Ovary (tissue), 9 donors: ENCODE measurements around the gene NOS1. TPM values are rescaled to one million over a fixed set of nuclear protein-coding genes. Genes with fewer than 3 reads are reported as not detected.

Experiments used
- DNase-seq, 5 donors: peaks; one replicate each; pipeline ENCODE4 v3.0.0-alpha.2; 2019 to 2020
- H3K27ac ChIP-seq, 2 donors: fragments of 200-600 bp; one replicate each; pipeline versions ENCODE4 v1.5.1 to v1.8.0; 2019 to 2022
- H3K27me3 ChIP-seq: fragments of 200-600 bp; one replicate; pipeline ENCODE4 v1.8.0; 2022
- H3K36me3 ChIP-seq: fragments of 200-600 bp; sonication (generic); one replicate; pipeline ENCODE4 v1.5.1; 2019
- H3K4me1 ChIP-seq: one replicate; pipeline ENCODE4 v1.8.1; 2013; ENCODE audit warnings: mild to moderate bottlenecking, moderate library complexity; ENCODE audit not compliant: insufficient read depth
- H3K4me3 ChIP-seq: fragments of 200-600 bp; sonication (generic); one replicate; pipeline ENCODE4 v1.5.1; 2017
- H3K9me3 ChIP-seq, 2 donors: fragments of 200-600 bp in 1 of 2; sonication (generic) in 1 of 2; one replicate each; pipeline versions ENCODE4 v1.5.1 to v1.8.1; 2013 to 2019; ENCODE audit warnings: mild to moderate bottlenecking in 1 of 2, moderate library complexity in 1 of 2
- CTCF ChIP-seq, 3 donors: fragments of 450-650 bp in 2 of 3; fragments of 200-600 bp in 1 of 3; IDR thresholded peaks; one replicate each; pipeline versions ENCODE4 v1.5.1 to v1.8.0; 2016 to 2022; ENCODE audit warnings: antibody characterized with exemption in 3 of 3, mild to moderate bottlenecking in 1 of 3
- EP300 ChIP-seq: sonication (generic); formaldehyde crosslinking; IDR thresholded peaks from one replicate; pipeline ENCODE4 v1.6.1; 2017; ENCODE audit warnings: antibody characterized with exemption
- POLR2A ChIP-seq: fragments of 450-650 bp; IDR thresholded peaks from one replicate; pipeline ENCODE4 v1.6.1; 2017; ENCODE audit warnings: antibody characterized with exemption, mild to moderate bottlenecking, moderate library complexity
- WGBS, 3 donors: extraction: QIAGEN DNeasy Blood & Tissue Kit in 1 of 3; methylation state at CpG; one replicate each; pipeline versions ENCODE4 v1.1.5 to v1.1.7; 2013 to 2017; 5-methylcytosine and 5-hydroxymethylcytosine counted together
- intact Hi-C, 4 donors: fragments of 100-400 bp; cut with DNase I; formaldehyde crosslinking; loops; one replicate each; pipeline versions ENCODE4 v1.11.0 to v1.15.1; 2022 to 2023
- polyA plus RNA-seq, 2 donors: library from polyadenylated mRNA; stranded (reverse); fragments of 200-250 nt in 1 of 2; fragments of 350-450 nt in 1 of 2; fragmentation: Illumina TruSeq in 1 of 2; extraction: RNeasy Lipid Tissue Mini Kit (QIAGEN cat#74804) in 1 of 2; gene quantifications; one replicate each; pipeline ENCODE4 v1.2.3, GENCODE V29; 2013 to 2014
- total RNA-seq, 7 donors: library from RNA; depleted of rRNA in 2 of 7; stranded (reverse); fragments of >200 nt in 2 of 7; fragmentation: NEBNext Ultra II Directional in 3 of 7; extraction: Animal tissue kit (Norgen Biotek cat#: 25700) in 3 of 7; gene quantifications; one replicate each; pipeline versions ENCODE4 v1.1.0 to v1.2.4, GENCODE V29; 2016 to 2023
- donor health status: DM: no; HTN: no; CAD: no; lungs with moderate emphysema.
- donor health status: DM: no; HTN: no; CAD: no.
- donor health status: Bipolar disorder and iron deficiency.
- donor health status: DM: yes; HTN: yes; CAD: no.
- donor health status: DM: no; HTN: no; CAD: no.
- donor health status: DM: yes; HTN: yes; CAD: no.

Gene NOS1
- total and polyA plus RNA-seq, 9 donors: 0.05 to 0.48 (median 0.22) TPM

- DNase-seq: no peak
- Histone ChIP-seq H3K4me1 (no peaks in the 10 kb centered on the region), H3K27ac (no peak overlapping the region), H3K4me3 (no peak overlapping the region), H3K27me3 (no peaks in the 10 kb centered on the region), H3K36me3 (no peaks in the 10 kb centered on the region), H3K9me3 (no peaks in the 10 kb centered on the region)
- intact Hi-C loops: no loop called here
- TF ChIP-seq CTCF (IDR thresholded peaks at IDR 0.05) (no peak), POLR2A (no peak), EP300 (no peak)
- 20 to 31% (median 28%) methylated on average over 13 of the region's 13 CpGs for WGBS, 3 donors
Observed at GRCh38 chr12:117333331-117333881, 28.0 kb downstream of the NOS1 start.

GRCh38 chr12:117331691-117332090 lies 29.7 kb downstream of the NOS1 start:
- intact Hi-C loops: no loop called here
- WGBS, 3 donors: 60 to 65% (median 65%) methylated on average over 5 of the region's 5 CpGs
- DNase-seq: no peak
- Histone ChIP-seq H3K4me3 (no peak overlapping the region), H3K27ac (no peak overlapping the region), H3K4me1 (no peaks in the 10 kb centered on the region), H3K9me3 (no peaks in the 10 kb centered on the region), H3K36me3 (no peaks in the 10 kb centered on the region), H3K27me3 (no peaks in the 10 kb centered on the region)
- TF ChIP-seq CTCF (IDR thresholded peaks at IDR 0.05) (no peak), POLR2A (no peak), EP300 (no peak)

GRCh38 chr12:117330441-117331113 lies 30.8 kb downstream of the NOS1 start:
- DNase-seq: no peak
- H3K36me3 ChIP-seq: no peaks in the 10 kb centered on the region
- no peaks in the 10 kb centered on the region for H3K4me1 ChIP-seq
- H3K4me3 ChIP-seq: no peak overlapping the region
- no peak overlapping the region for H3K27ac ChIP-seq
- H3K9me3 ChIP-seq: no peaks in the 10 kb centered on the region
- intact Hi-C loops: no loop called here
- H3K27me3 ChIP-seq: no peaks in the 10 kb centered on the region
- TF ChIP-seq POLR2A (no peak), CTCF (IDR thresholded peaks at IDR 0.05) (no peak), EP300 (no peak)
- WGBS, 3 donors: 87 to 88% (median 87%) methylated on average over 22 to 27 of the region's 27 CpGs

GRCh38 chr12:117329756-117330155 lies 31.7 kb downstream of the NOS1 start:
- intact Hi-C loops: no loop called here
- whole genome bisulfite sequencing, 3 donors: 82 to 96% (median 86%) methylated on average over 8 of the region's 8 CpGs
- Histone ChIP-seq H3K9me3 (no peaks in the 10 kb centered on the region), H3K27me3 (no peaks in the 10 kb centered on the region), H3K27ac (no peak overlapping the region), H3K36me3 (no peaks in the 10 kb centered on the region), H3K4me3 (no peak overlapping the region), H3K4me1 (no peaks in the 10 kb centered on the region)
- no peak for DNase-seq
- TF ChIP-seq EP300 (no peak), POLR2A (no peak), CTCF (IDR thresholded peaks at IDR 0.05) (no peak)
